Measurements from ENCODE around the gene ST3GAL6. TPM values are rescaled to one million over a fixed set of nuclear protein-coding genes. Genes with fewer than 3 reads are reported as not detected.

ST3GAL6 gene
- total RNA-seq, 3 donors from 2014 or later (not counting 1 experiment from before 2014, with no cell fraction given) = 0.38 to 3.7 (median 1.4) TPM

- no peaks in the 10 kb centered on the region for H3K27me3 ChIP-seq (ENCODE audit: control insufficient read depth, insufficient read depth, low read length)
- Mint-ChIP-seq H3K36me3 (no peaks in the 10 kb centered on the region), H3K4me1 (no peaks in the 10 kb centered on the region), H3K9me3 (peaks cover 0 to 2% of the 10 kb centered on the region in 2 donors), H3K27ac (no peak overlapping the region), H3K27me3 (ENCODE audit: low read depth in 2 of 2) (peaks cover 5 to 10% of the 10 kb centered on the region in 2 donors), H3K4me3 (no peak overlapping the region)
- H3K27ac ChIP-seq (ENCODE audit: low read length) = no peak overlapping the region
- no peak overlapping the region for H3K4me3 ChIP-seq (ENCODE audit: low read length)
- H3K4me1 ChIP-seq (ENCODE audit: control insufficient read depth, insufficient read depth, low read length) = no peaks in the 10 kb centered on the region
- 88% methylated on average over 1 of the region's 1 CpG for WGBS (ENCODE audit: insufficient coverage)
- no peak for TF ChIP-seq CTCF (IDR thresholded peaks at IDR 0.05)
- ATAC-seq (no peak), DNase-seq (no peak)
- H3K9me3 ChIP-seq (ENCODE audit: control insufficient read depth, insufficient read depth, low read length) = no peaks in the 10 kb centered on the region
- no peaks in the 10 kb centered on the region for H3K36me3 ChIP-seq (ENCODE audit: control insufficient read depth, insufficient read depth, low read length)
- intact Hi-C loops (cut with micrococcal nuclease) = no loop called here
These were observed 41.4 kb upstream of the ST3GAL6 start for GRCh38 chr3:98721776-98722175.

GRCh38 chr3:98722389-98722788, 40.8 kb upstream of the ST3GAL6 start:
- ATAC-seq = no peak
- Histone ChIP-seq H3K27ac (ENCODE audit: low read length) (no peak overlapping the region), H3K27me3 (ENCODE audit: control insufficient read depth, insufficient read depth, low read length) (no peaks in the 10 kb centered on the region), H3K4me3 (ENCODE audit: low read length) (no peak overlapping the region), H3K4me1 (ENCODE audit: control insufficient read depth, insufficient read depth, low read length) (no peaks in the 10 kb centered on the region), H3K36me3 (ENCODE audit: control insufficient read depth, insufficient read depth, low read length) (no peaks in the 10 kb centered on the region), H3K9me3 (ENCODE audit: control insufficient read depth, insufficient read depth, low read length) (no peaks in the 10 kb centered on the region)
- DNase-seq = no peak
- intact Hi-C loops (cut with micrococcal nuclease) = no loop called here
- Mint-ChIP-seq H3K27me3 (ENCODE audit: low read depth in 2 of 2) (peaks cover 5 to 17% of the 10 kb centered on the region in 2 donors), H3K4me1 (no peaks in the 10 kb centered on the region), H3K9me3 (peaks cover 0 to under 1% of the 10 kb centered on the region in 2 donors), H3K36me3 (no peaks in the 10 kb centered on the region), H3K4me3 (no peak overlapping the region), H3K27ac (no peak overlapping the region)
- WGBS (ENCODE audit: insufficient coverage) = 86% methylated on average over 4 of the region's 4 CpGs
- TF ChIP-seq CTCF (IDR thresholded peaks at IDR 0.05) = no peak

GRCh38 chr3:98725352-98725751, 37.8 kb upstream of the ST3GAL6 start:
- Mint-ChIP-seq H3K9me3 (no peaks in the 10 kb centered on the region), H3K4me3 (no peak overlapping the region), H3K36me3 (no peaks in the 10 kb centered on the region), H3K27me3 (ENCODE audit: low read depth in 2 of 2) (peaks cover 5 to 18% of the 10 kb centered on the region in 2 donors), H3K27ac (no peak overlapping the region), H3K4me1 (no peaks in the 10 kb centered on the region)
- intact Hi-C loops (cut with micrococcal nuclease) = no loop called here
- WGBS (ENCODE audit: insufficient coverage) = no CpG with 5 or more reads among the region's 2 CpGs
- H3K27me3 ChIP-seq (ENCODE audit: control insufficient read depth, insufficient read depth, low read length) = no peaks in the 10 kb centered on the region
- no peak for ATAC-seq
- no peak for TF ChIP-seq CTCF (IDR thresholded peaks at IDR 0.05)
- H3K9me3 ChIP-seq (ENCODE audit: control insufficient read depth, insufficient read depth, low read length) = no peaks in the 10 kb centered on the region
- no peak overlapping the region for H3K27ac ChIP-seq (ENCODE audit: low read length)
- H3K4me3 ChIP-seq (ENCODE audit: low read length) = no peak overlapping the region
- no peaks in the 10 kb centered on the region for H3K36me3 ChIP-seq (ENCODE audit: control insufficient read depth, insufficient read depth, low read length)
- H3K4me1 ChIP-seq (ENCODE audit: control insufficient read depth, insufficient read depth, low read length) = no peaks in the 10 kb centered on the region
- no peak for DNase-seq

- Histone ChIP-seq H3K9me3 (ENCODE audit: control insufficient read depth, insufficient read depth, low read length) (no peaks in the 10 kb centered on the region), H3K4me3 (ENCODE audit: low read length) (no peak overlapping the region), H3K4me1 (ENCODE audit: control insufficient read depth, insufficient read depth, low read length) (no peaks in the 10 kb centered on the region), H3K27ac (ENCODE audit: low read length) (no peak overlapping the region), H3K36me3 (ENCODE audit: control insufficient read depth, insufficient read depth, low read length) (no peaks in the 10 kb centered on the region), H3K27me3 (ENCODE audit: control insufficient read depth, insufficient read depth, low read length) (no peaks in the 10 kb centered on the region)
- Mint-ChIP-seq H3K27me3 (ENCODE audit: low read depth in 2 of 2) (peaks cover 9 to 25% of the 10 kb centered on the region in 2 donors), H3K27ac (no peak overlapping the region), H3K4me3 (no peak overlapping the region), H3K36me3 (no peaks in the 10 kb centered on the region), H3K9me3 (no peaks in the 10 kb centered on the region), H3K4me1 (no peaks in the 10 kb centered on the region)
- TF ChIP-seq CTCF (IDR thresholded peaks at IDR 0.05) = no peak
- intact Hi-C loops (cut with micrococcal nuclease) = no loop called here
- ATAC-seq (no peak), DNase-seq (no peak)
- WGBS (ENCODE audit: insufficient coverage) = no CpG with 5 or more reads among the region's 1 CpG
These were observed 37.1 kb upstream of the ST3GAL6 start for GRCh38 chr3:98726084-98726483.
